HCT116 (cell line): Measurements from ENCODE around the gene GPR61. TPM values are rescaled to one million over a fixed set of nuclear protein-coding genes. Genes with fewer than 3 reads are reported as not detected.

Experiments
- ATAC-seq: fragments of 200-7000 bp; cut with Tn5 transposase; 2 replicates; pipeline ENCODE4 v1.9.1; 2020; ENCODE audit warnings: mild to moderate bottlenecking, moderate library complexity
- BruUV-seq: library from RNA; stranded (reverse); fragments of 400-500 nt; replicated peaks from 2 replicates; lab custom pipeline; 2021; lab: Mats Ljungman, UMichigan
- CTCF ChIA-PET: fragments of 300-600 bp; sonication (Branson Sonifier 250); formaldehyde crosslinking; loops from one replicate; lab custom pipeline; 2021; ENCODE audit warnings: antibody characterized with exemption; lab: Charles Lee
- POLR2A ChIA-PET: fragments of 300-600, 350-600 bp; sonication (Branson Sonifier 250); formaldehyde crosslinking; loops from one replicate; lab custom pipeline; 2021; ENCODE audit warnings: antibody characterized with exemption; lab: Charles Lee
- RAD21 ChIA-PET, 2 experiments: fragments of 300-600 bp; sonication (Branson Sonifier 250); formaldehyde crosslinking; loops; one replicate each; lab custom pipeline; 2023; ENCODE audit warnings: low total read pairs in 2 of 2; ENCODE audit not compliant: uncharacterized antibody in 2 of 2, unreplicated experiment in 2 of 2, low non-redundant PET in 1 of 2; lab: Charles Lee
- DNase-seq: peaks from one replicate; pipeline ENCODE4 v3.0.0-alpha.2; 2010; ENCODE audit warnings: low read depth, low spot score
- H2AFZ ChIP-seq: fragments of 200-600 bp; shearing (Covaris generic), sonication (generic); 2 replicates; pipeline ENCODE4 v1.6.1; 2017; ENCODE audit warnings: low read depth, mixed run types, mixed read lengths, antibody characterized with exemption, low read length; ENCODE audit not compliant: poor library complexity, severe bottlenecking
- H3K27ac ChIP-seq: 2 replicates; pipeline ENCODE4 v1.5.1; 2012; ENCODE audit warnings: low read depth, low read length
- H3K27me3 ChIP-seq: fragments of 200-600 bp; sonication (generic); 2 replicates; pipeline ENCODE4 v1.6.1; 2016; ENCODE audit warnings: mixed run types, low read length, mixed read lengths; ENCODE audit not compliant: insufficient read depth
- H3K36me3 ChIP-seq, 2 experiments: fragments of 200-500 bp in 1 of 2; fragments of 200-600 bp in 1 of 2; sonication (Bioruptor generic) in 1 of 2; sonication (generic) in 1 of 2; 2 replicates each; pipeline versions ENCODE4 v1.5.1 to v1.6.1; 2014 to 2016; ENCODE audit warnings: low read length in 2 of 2, inconsistent platforms in 1 of 2, mixed read lengths in 1 of 2, mixed run types in 1 of 2; ENCODE audit not compliant: insufficient read depth in 2 of 2, control insufficient read depth in 1 of 2
- H3K4me1 ChIP-seq, 2 experiments: fragments of 200-600 bp in 1 of 2; sonication (generic) in 1 of 2; 2 replicates each; pipeline versions ENCODE4 v1.5.1 to v1.6.1; 2012 to 2017; ENCODE audit warnings: low read length in 2 of 2, inconsistent platforms in 1 of 2, mild to moderate bottlenecking in 1 of 2, mixed read lengths in 1 of 2, mixed run types in 1 of 2, moderate library complexity in 1 of 2; ENCODE audit not compliant: insufficient read depth in 2 of 2, control insufficient read depth in 1 of 2
- H3K4me2 ChIP-seq: fragments of 200-600 bp; sonication (generic); 2 replicates; pipeline ENCODE4 v1.6.1; 2017; ENCODE audit warnings: mixed run types, low read length, mixed read lengths
- H3K4me3 ChIP-seq, 2 experiments: fragments of 200-600 bp in 1 of 2; sonication (generic) in 1 of 2; replicated peaks in 1 of 2; 2 replicates each; pipeline ENCODE4 v1.5.1; 2011 to 2016; ENCODE audit warnings: low read length in 2 of 2, control low read depth in 1 of 2, low read depth in 1 of 2, mild to moderate bottlenecking in 1 of 2, mixed read lengths in 1 of 2, mixed run types in 1 of 2
- H3K79me2 ChIP-seq: fragments of 200-600 bp; sonication (generic); 2 replicates; pipeline ENCODE4 v1.6.1; 2017; ENCODE audit warnings: mild to moderate bottlenecking, mixed run types, low read length, moderate library complexity, mixed read lengths; ENCODE audit not compliant: insufficient read depth
- H3K9ac ChIP-seq: fragments of 200-600 bp; sonication (generic); 2 replicates; pipeline ENCODE4 v1.6.1; 2016; ENCODE audit warnings: low read length, mixed read lengths
- H3K9me2 ChIP-seq: fragments of 200-600 bp; sonication (generic), shearing (Covaris generic); 2 replicates; pipeline ENCODE4 v1.6.1; 2017; ENCODE audit warnings: mixed run types, mild to moderate bottlenecking, moderate library complexity; ENCODE audit not compliant: insufficient read depth
- H3K9me3 ChIP-seq, 2 experiments: fragments of 200-500 bp in 1 of 2; fragments of 200-600 bp in 1 of 2; sonication (Bioruptor generic) in 1 of 2; sonication (generic) in 1 of 2; 2 replicates each; pipeline ENCODE4 v1.6.1; 2014 to 2017; ENCODE audit warnings: low read length in 2 of 2, mixed read lengths in 2 of 2, inconsistent platforms in 1 of 2, low read depth in 1 of 2, mild to moderate bottlenecking in 1 of 2, mixed run types in 1 of 2, moderate library complexity in 1 of 2; ENCODE audit not compliant: control insufficient read depth in 1 of 2, insufficient read depth in 1 of 2
- H4K20me1 ChIP-seq: fragments of 200-600 bp; sonication (generic), shearing (Covaris generic); 2 replicates; pipeline ENCODE4 v1.6.1; 2017; ENCODE audit warnings: mixed run types, mild to moderate bottlenecking, moderate library complexity; ENCODE audit not compliant: insufficient read depth
- ELF1 ChIP-seq: IDR thresholded peaks from 2 replicates; pipeline ENCODE4 v1.6.1; 2012; ENCODE audit warnings: low read depth, borderline replicate concordance
- EZH2 ChIP-seq: fragments of 200-600 bp; sonication (generic); IDR thresholded peaks from 2 replicates; pipeline ENCODE4 v1.6.1; 2017; ENCODE audit warnings: antibody characterized with exemption, mixed run types
- EZH2phosphoT487 ChIP-seq: fragments of 200-600 bp; IDR thresholded peaks from 2 replicates; pipeline ENCODE4 v1.6.1; 2018; ENCODE audit warnings: antibody characterized with exemption, borderline replicate concordance
- FOSL1 ChIP-seq: IDR thresholded peaks from 2 replicates; pipeline ENCODE4 v1.6.1; 2012; ENCODE audit warnings: low read depth
- POLR2AphosphoS5 ChIP-seq: IDR thresholded peaks from 2 replicates; pipeline ENCODE4 v1.6.1; 2011; ENCODE audit warnings: mild to moderate bottlenecking, low read depth, low read length, moderate library complexity
- SIN3A ChIP-seq: IDR thresholded peaks from 2 replicates; pipeline ENCODE4 v1.6.1; 2012; ENCODE audit warnings: low read depth
- SP1 ChIP-seq: IDR thresholded peaks from 2 replicates; pipeline ENCODE4 v1.6.1; 2012; ENCODE audit warnings: low read depth
- SRF ChIP-seq: IDR thresholded peaks from 2 replicates; pipeline ENCODE4 v1.6.1; 2012; ENCODE audit warnings: low read depth
- YY1 ChIP-seq: IDR thresholded peaks from 2 replicates; pipeline ENCODE4 v1.6.1; 2011; ENCODE audit warnings: low read length, low read depth, moderate library complexity, mild to moderate bottlenecking; ENCODE audit not compliant: insufficient replicate concordance; ENCODE audit errors: extremely low read depth
- ZFX ChIP-seq: fragments of 450-650 bp; IDR thresholded peaks from 2 replicates; pipeline ENCODE4 v1.6.1; 2017
- intact Hi-C: fragments of 100-400 bp; cut with micrococcal nuclease; formaldehyde crosslinking; loops from 2 replicates; pipeline ENCODE4 v1.10.0; 2022
- total RNA-seq: library from RNA; stranded (reverse); gene quantifications from one replicate; pipeline ENCODE4 v1.2.1, GENCODE V29; 2021; ENCODE audit not compliant: unreplicated experiment
- TF ChIP-seq, protein P1 (sequence below): IDR thresholded peaks from 2 replicates; pipeline ENCODE4 v1.6.1; 2012
- TF ChIP-seq, protein P2 (sequence below): IDR thresholded peaks from 2 replicates; pipeline ENCODE4 v1.6.1; 2012; ENCODE audit warnings: low read depth
- TF ChIP-seq, protein P3 (sequence below), 3 experiments: fragments of 200-600 bp in 1 of 3; sonication (generic) in 1 of 3; IDR thresholded peaks in 2 of 3; conservative IDR thresholded peaks in 1 of 3; 2 replicates each; pipeline ENCODE4 v1.5.1; 2012 to 2017; ENCODE audit warnings: low read depth in 2 of 3, low read length in 2 of 3, antibody characterized with exemption in 1 of 3, borderline replicate concordance in 1 of 3, control low read depth in 1 of 3, mild to moderate bottlenecking in 1 of 3, mixed read lengths in 1 of 3, mixed run types in 1 of 3, moderate library complexity in 1 of 3; ENCODE audit not compliant: insufficient read depth in 1 of 3
- TF ChIP-seq, protein P4 (sequence below): IDR thresholded peaks from 2 replicates; pipeline ENCODE4 v1.6.1; 2012
- TF ChIP-seq, protein P5 (sequence below): IDR thresholded peaks from 2 replicates; pipeline ENCODE4 v1.6.1; 2011; ENCODE audit warnings: mild to moderate bottlenecking, low read length, moderate library complexity; ENCODE audit not compliant: insufficient replicate concordance; ENCODE audit errors: extremely low read depth

Gene GPR61
- total RNA-seq, 1 experiment from 2014 or later: not detected

DNA sequence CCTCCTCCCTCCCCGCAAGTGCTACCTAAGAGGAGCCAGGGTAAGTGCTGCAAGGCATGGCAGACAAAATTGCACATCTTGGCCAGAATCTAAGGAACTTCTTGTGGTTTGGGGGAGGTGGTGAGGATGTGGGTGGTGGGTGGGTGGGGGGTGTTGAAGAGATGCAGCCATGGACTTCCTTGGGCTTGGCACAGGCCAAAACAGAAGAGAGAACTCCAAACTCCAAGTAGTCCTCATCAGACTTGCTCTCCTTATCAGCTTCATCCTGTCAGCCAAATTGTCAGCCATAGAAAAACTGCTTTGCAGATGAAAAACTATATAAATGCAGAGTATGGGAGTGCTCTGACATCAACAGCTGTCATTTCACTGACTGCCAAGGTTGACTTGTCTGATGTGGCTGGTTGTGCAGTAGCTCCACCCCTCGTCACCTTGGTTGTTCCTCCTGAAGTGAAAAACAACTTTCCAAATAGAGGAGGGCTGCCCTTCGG is 37.3 kb upstream of the GPR61 start:
- no peaks in the 10 kb centered on the region for H3K9me3 ChIP-seq
- no peak for ATAC-seq
- H3K27ac ChIP-seq: no peak overlapping the region
- no peaks in the 10 kb centered on the region for H3K27me3 ChIP-seq
- 0 out of 4 replicates have a peak, but pooled peaks cover 0 to 3% of the 10 kb centered on the region in 2 experiments for H3K36me3 ChIP-seq
- no TSS peak for BruUV-seq
- no peaks in the 10 kb centered on the region for H3K79me2 ChIP-seq
- TF ChIP-seq EZH2: no peak
- no peak for TF ChIP-seq ELF1
- no peak for TF ChIP-seq POLR2AphosphoS5
- TF ChIP-seq YY1: no peak
- no peak for TF ChIP-seq SRF
- TF ChIP-seq, protein P1, sequence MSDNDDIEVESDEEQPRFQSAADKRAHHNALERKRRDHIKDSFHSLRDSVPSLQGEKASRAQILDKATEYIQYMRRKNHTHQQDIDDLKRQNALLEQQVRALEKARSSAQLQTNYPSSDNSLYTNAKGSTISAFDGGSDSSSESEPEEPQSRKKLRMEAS: no peak
- TF ChIP-seq, protein P2, sequence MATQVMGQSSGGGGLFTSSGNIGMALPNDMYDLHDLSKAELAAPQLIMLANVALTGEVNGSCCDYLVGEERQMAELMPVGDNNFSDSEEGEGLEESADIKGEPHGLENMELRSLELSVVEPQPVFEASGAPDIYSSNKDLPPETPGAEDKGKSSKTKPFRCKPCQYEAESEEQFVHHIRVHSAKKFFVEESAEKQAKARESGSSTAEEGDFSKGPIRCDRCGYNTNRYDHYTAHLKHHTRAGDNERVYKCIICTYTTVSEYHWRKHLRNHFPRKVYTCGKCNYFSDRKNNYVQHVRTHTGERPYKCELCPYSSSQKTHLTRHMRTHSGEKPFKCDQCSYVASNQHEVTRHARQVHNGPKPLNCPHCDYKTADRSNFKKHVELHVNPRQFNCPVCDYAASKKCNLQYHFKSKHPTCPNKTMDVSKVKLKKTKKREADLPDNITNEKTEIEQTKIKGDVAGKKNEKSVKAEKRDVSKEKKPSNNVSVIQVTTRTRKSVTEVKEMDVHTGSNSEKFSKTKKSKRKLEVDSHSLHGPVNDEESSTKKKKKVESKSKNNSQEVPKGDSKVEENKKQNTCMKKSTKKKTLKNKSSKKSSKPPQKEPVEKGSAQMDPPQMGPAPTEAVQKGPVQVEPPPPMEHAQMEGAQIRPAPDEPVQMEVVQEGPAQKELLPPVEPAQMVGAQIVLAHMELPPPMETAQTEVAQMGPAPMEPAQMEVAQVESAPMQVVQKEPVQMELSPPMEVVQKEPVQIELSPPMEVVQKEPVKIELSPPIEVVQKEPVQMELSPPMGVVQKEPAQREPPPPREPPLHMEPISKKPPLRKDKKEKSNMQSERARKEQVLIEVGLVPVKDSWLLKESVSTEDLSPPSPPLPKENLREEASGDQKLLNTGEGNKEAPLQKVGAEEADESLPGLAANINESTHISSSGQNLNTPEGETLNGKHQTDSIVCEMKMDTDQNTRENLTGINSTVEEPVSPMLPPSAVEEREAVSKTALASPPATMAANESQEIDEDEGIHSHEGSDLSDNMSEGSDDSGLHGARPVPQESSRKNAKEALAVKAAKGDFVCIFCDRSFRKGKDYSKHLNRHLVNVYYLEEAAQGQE: no peak
- no peak for TF ChIP-seq FOSL1
- no peak for TF ChIP-seq SIN3A
- TF ChIP-seq EZH2phosphoT487: no peak
- TF ChIP-seq, protein P3, sequence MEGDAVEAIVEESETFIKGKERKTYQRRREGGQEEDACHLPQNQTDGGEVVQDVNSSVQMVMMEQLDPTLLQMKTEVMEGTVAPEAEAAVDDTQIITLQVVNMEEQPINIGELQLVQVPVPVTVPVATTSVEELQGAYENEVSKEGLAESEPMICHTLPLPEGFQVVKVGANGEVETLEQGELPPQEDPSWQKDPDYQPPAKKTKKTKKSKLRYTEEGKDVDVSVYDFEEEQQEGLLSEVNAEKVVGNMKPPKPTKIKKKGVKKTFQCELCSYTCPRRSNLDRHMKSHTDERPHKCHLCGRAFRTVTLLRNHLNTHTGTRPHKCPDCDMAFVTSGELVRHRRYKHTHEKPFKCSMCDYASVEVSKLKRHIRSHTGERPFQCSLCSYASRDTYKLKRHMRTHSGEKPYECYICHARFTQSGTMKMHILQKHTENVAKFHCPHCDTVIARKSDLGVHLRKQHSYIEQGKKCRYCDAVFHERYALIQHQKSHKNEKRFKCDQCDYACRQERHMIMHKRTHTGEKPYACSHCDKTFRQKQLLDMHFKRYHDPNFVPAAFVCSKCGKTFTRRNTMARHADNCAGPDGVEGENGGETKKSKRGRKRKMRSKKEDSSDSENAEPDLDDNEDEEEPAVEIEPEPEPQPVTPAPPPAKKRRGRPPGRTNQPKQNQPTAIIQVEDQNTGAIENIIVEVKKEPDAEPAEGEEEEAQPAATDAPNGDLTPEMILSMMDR (IDR thresholded peaks at IDR 0.05 in 2 of 3, conservative IDR thresholded peaks at IDR 0.05 in 1 of 3; ENCODE audit: borderline replicate concordance in 1 of 3, insufficient read depth in 1 of 3, low read depth in 2 of 3, low read length in 2 of 3): no peak
- TF ChIP-seq, protein P4, sequence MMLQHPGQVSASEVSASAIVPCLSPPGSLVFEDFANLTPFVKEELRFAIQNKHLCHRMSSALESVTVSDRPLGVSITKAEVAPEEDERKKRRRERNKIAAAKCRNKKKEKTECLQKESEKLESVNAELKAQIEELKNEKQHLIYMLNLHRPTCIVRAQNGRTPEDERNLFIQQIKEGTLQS: no peak
- TF ChIP-seq ZFX: no peak
- TF ChIP-seq, protein P5, sequence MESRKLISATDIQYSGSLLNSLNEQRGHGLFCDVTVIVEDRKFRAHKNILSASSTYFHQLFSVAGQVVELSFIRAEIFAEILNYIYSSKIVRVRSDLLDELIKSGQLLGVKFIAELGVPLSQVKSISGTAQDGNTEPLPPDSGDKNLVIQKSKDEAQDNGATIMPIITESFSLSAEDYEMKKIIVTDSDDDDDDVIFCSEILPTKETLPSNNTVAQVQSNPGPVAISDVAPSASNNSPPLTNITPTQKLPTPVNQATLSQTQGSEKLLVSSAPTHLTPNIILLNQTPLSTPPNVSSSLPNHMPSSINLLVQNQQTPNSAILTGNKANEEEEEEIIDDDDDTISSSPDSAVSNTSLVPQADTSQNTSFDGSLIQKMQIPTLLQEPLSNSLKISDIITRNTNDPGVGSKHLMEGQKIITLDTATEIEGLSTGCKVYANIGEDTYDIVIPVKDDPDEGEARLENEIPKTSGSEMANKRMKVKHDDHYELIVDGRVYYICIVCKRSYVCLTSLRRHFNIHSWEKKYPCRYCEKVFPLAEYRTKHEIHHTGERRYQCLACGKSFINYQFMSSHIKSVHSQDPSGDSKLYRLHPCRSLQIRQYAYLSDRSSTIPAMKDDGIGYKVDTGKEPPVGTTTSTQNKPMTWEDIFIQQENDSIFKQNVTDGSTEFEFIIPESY: no peak
- TF ChIP-seq SP1: no peak
- no peak for DNase-seq
- H3K4me2 ChIP-seq: no peak overlapping the region
- no peaks in the 10 kb centered on the region for H4K20me1 ChIP-seq
- no peaks in the 10 kb centered on the region; the same call in 1 of the 2 replicates for H3K9me2 ChIP-seq
- H2AFZ ChIP-seq: no peak overlapping the region
- no peak overlapping the region for H3K4me3 ChIP-seq
- ChIA-PET POLR2A (no interaction called here), RAD21 (no interaction called here), CTCF (interaction anchor here (2.1 to 2.3 kb wide), 2 partner anchors 9 to 30 kb away, joined by 6 to 8 read pairs; partner anchors contain the start of gene CYB561D1)
- intact Hi-C loops: no loop called here
- H3K4me1 ChIP-seq: peaks cover 0 to 3% of the 10 kb centered on the region in 2 experiments; a peak in 1 of 4 replicates
- H3K9ac ChIP-seq: no peak overlapping the region
